Loucy (cell line): ENCODE measurements around the gene GUCY1A2.

ENCODE experiments used
- H2AFZ ChIP-seq: fragments of 200-600 bp; sonication (generic); 2 replicates; pipeline ENCODE4 v1.6.0; 2016; ENCODE audit warnings: antibody characterized with exemption, mild to moderate bottlenecking, low read length, moderate library complexity
- H3F3A ChIP-seq: fragments of 200-600 bp; 2 replicates; pipeline ENCODE4 v1.6.0; 2016; ENCODE audit warnings: antibody characterized with exemption, low read depth, mild to moderate bottlenecking
- H3K27me3 ChIP-seq: fragments of 200-600 bp; sonication (generic); 2 replicates; pipeline ENCODE4 v1.6.1; 2014; ENCODE audit warnings: low read length, mild to moderate bottlenecking; ENCODE audit not compliant: insufficient read depth, poor library complexity, severe bottlenecking
- H3K36me3 ChIP-seq: fragments of 200-600 bp; sonication (generic); 2 replicates; pipeline ENCODE4 v1.6.1; 2016; ENCODE audit warnings: low read length; ENCODE audit not compliant: insufficient read depth
- H3K4me1 ChIP-seq: fragments of 200-600 bp; sonication (generic); 2 replicates; pipeline ENCODE4 v1.5.1; 2014; ENCODE audit warnings: low read length, mild to moderate bottlenecking; ENCODE audit not compliant: insufficient read depth, poor library complexity, severe bottlenecking
- H3K4me2 ChIP-seq: fragments of 200-600 bp; sonication (generic); 2 replicates; pipeline ENCODE4 v1.6.0; 2014; ENCODE audit warnings: antibody characterized with exemption, low read length, low read depth, mild to moderate bottlenecking; ENCODE audit not compliant: poor library complexity, severe bottlenecking
- H3K4me3 ChIP-seq: fragments of 200-600 bp; sonication (generic); 2 replicates; pipeline ENCODE4 v1.5.1; 2014; ENCODE audit warnings: low read length, mild to moderate bottlenecking, mixed read lengths; ENCODE audit not compliant: poor library complexity, severe bottlenecking
- H3K79me2 ChIP-seq: fragments of 200-600 bp; sonication (generic); 2 replicates; pipeline ENCODE4 v1.6.1; 2014; ENCODE audit warnings: low read length; ENCODE audit not compliant: insufficient read depth
- H3K9ac ChIP-seq: fragments of 200-600 bp; sonication (generic); 2 replicates; pipeline ENCODE4 v1.6.0; 2014; ENCODE audit warnings: mild to moderate bottlenecking, low read depth, low read length, moderate library complexity; ENCODE audit not compliant: poor library complexity, severe bottlenecking
- H3K9me2 ChIP-seq: fragments of 200-600 bp; sonication (generic); replicated peaks from 2 replicates; pipeline ENCODE4 v1.6.1; 2016; ENCODE audit warnings: low read depth, low read length, mixed read lengths
- H3K9me3 ChIP-seq: fragments of 200-600 bp; sonication (generic); 2 replicates; pipeline ENCODE4 v1.6.1; 2014; ENCODE audit warnings: mild to moderate bottlenecking, antibody characterized with exemption, low read length, low read depth; ENCODE audit not compliant: insufficient read depth
- H4K20me1 ChIP-seq: fragments of 200-600 bp; sonication (generic); 2 replicates; pipeline ENCODE4 v1.6.0; 2014; ENCODE audit warnings: antibody characterized with exemption, low read length, mild to moderate bottlenecking; ENCODE audit not compliant: insufficient read depth, poor library complexity, severe bottlenecking
- CTCF ChIP-seq: fragments of 200-600 bp; sonication (generic); conservative IDR thresholded peaks from 2 replicates; pipeline ENCODE4 v1.5.1; 2014; ENCODE audit warnings: mild to moderate bottlenecking, antibody characterized with exemption, low read length
- EZH2phosphoT487 ChIP-seq: fragments of 200-600 bp; IDR thresholded peaks from 2 replicates; pipeline ENCODE4 v1.6.1; 2018; ENCODE audit warnings: antibody characterized with exemption, mild to moderate bottlenecking, moderate library complexity, borderline replicate concordance

Gene GUCY1A2

GRCh38 chr11:106997227-106997626 is 21.0 kb downstream of the GUCY1A2 start:
- Histone ChIP-seq H3F3A (no peaks in the 10 kb centered on the region), H3K36me3 (no peaks in the 10 kb centered on the region), H3K79me2 (no peaks in the 10 kb centered on the region), H3K4me3 (no peak overlapping the region), H3K27me3 (no peaks in the 10 kb centered on the region), H3K9me3 (no peaks in the 10 kb centered on the region; the same call in 1 of the 2 replicates), H4K20me1 (no peaks in the 10 kb centered on the region), H3K4me1 (no peaks in the 10 kb centered on the region), H3K9me2 (no peaks in the 10 kb centered on the region; the same call in 1 of the 2 replicates), H3K4me2 (no peak overlapping the region), H2AFZ (no peak overlapping the region), H3K9ac (no peak overlapping the region)
- no peak for TF ChIP-seq EZH2phosphoT487
- no peak for TF ChIP-seq CTCF

- Histone ChIP-seq H3K27me3 (no peaks in the 10 kb centered on the region), H3K9ac (no peak overlapping the region), H3K9me2 (no peaks in the 10 kb centered on the region; the same call in 1 of the 2 replicates), H3K9me3 (no peaks in the 10 kb centered on the region; the same call in 1 of the 2 replicates), H3K79me2 (no peaks in the 10 kb centered on the region), H3K36me3 (no peaks in the 10 kb centered on the region), H3K4me1 (no peaks in the 10 kb centered on the region), H3K4me2 (no peak overlapping the region), H2AFZ (no peak overlapping the region), H3F3A (no peaks in the 10 kb centered on the region), H4K20me1 (no peaks in the 10 kb centered on the region), H3K4me3 (no peak overlapping the region)
- TF ChIP-seq EZH2phosphoT487: no peak
- no peak for TF ChIP-seq CTCF
Measured at GRCh38 chr11:106996691-106997090, 21.6 kb downstream of the GUCY1A2 start.

- no peaks in the 10 kb centered on the region for H4K20me1 ChIP-seq
- H3K9ac ChIP-seq: no peak overlapping the region
- H3K4me2 ChIP-seq: no peak overlapping the region
- H3K9me3 ChIP-seq: no peaks in the 10 kb centered on the region; the same call in 1 of the 2 replicates
- H3K79me2 ChIP-seq: no peaks in the 10 kb centered on the region
- H3K36me3 ChIP-seq: no peaks in the 10 kb centered on the region
- H2AFZ ChIP-seq: no peak overlapping the region
- H3K27me3 ChIP-seq: no peaks in the 10 kb centered on the region
- H3K9me2 ChIP-seq: no peaks in the 10 kb centered on the region; the same call in 1 of the 2 replicates
- no peaks in the 10 kb centered on the region for H3F3A ChIP-seq
- no peak for TF ChIP-seq CTCF
- TF ChIP-seq EZH2phosphoT487: no peak
- no peaks in the 10 kb centered on the region for H3K4me1 ChIP-seq
- no peak overlapping the region for H3K4me3 ChIP-seq
Measured at GRCh38 chr11:106990331-106990730, 27.9 kb downstream of the GUCY1A2 start.
